ENCODE data around the gene LRP1. TPM values are rescaled to one million over a fixed set of nuclear protein-coding genes. Genes with fewer than 3 reads are reported as not detected.

LRP1 gene
- total RNA-seq, 2 experiments from 2014 or later: 6.6 to 8.5 TPM

DNA sequence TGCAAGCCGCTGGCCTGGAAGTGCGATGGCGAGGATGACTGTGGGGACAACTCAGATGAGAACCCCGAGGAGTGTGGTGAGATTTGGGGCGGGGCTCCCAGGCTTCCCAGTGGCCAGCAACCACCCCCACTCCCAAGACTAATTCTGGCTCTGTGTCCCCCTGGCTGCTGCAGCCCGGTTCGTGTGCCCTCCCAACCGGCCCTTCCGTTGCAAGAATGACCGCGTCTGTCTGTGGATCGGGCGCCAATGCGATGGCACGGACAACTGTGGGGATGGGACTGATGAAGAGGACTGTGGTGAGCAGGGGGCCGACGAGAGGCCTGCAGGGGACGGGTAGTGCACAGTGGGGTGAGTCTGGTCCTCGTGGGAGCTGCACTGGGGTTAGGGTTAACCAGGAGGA lies 76.2 kb downstream of the LRP1 start:
- DNase-seq (no peak), ATAC-seq (ENCODE audit: poor library complexity) (no peak)
- H3K4me3 ChIP-seq (ENCODE audit: low read length): no peak overlapping the region
- H3K27me3 Mint-ChIP-seq: no peaks in the 10 kb centered on the region
- intact Hi-C loops (cut with DNase I, micrococcal nuclease): no loop called here
- H3K27me3 ChIP-seq (ENCODE audit: control insufficient read depth in 1 of 2, insufficient read depth in 2 of 2, low read length in 2 of 2): no peaks in the 10 kb centered on the region
- H3K4me1 Mint-ChIP-seq (ENCODE audit: low read depth): no peaks in the 10 kb centered on the region
- H3K36me3 Mint-ChIP-seq (ENCODE audit: low read depth): peaks cover 10% of the 10 kb centered on the region
- ChIA-PET POLR2A (no interaction called here), CTCF (no interaction called here)
- no peaks in the 10 kb centered on the region for H3K36me3 ChIP-seq (ENCODE audit: insufficient read depth, low read length)
- no peaks in the 10 kb centered on the region for H3K9me3 ChIP-seq (ENCODE audit: control insufficient read depth in 1 of 2, insufficient read depth in 1 of 2, low read length in 2 of 2)
- H3K9me3 Mint-ChIP-seq: no peaks in the 10 kb centered on the region
- H3K27ac Mint-ChIP-seq: no peak overlapping the region
- H3K27ac ChIP-seq (ENCODE audit: low read depth in 1 of 2, low read length in 2 of 2): no peak overlapping the region
- H3K4me1 ChIP-seq (ENCODE audit: insufficient read depth, low read length): no peaks in the 10 kb centered on the region
- TF ChIP-seq, protein P1, sequence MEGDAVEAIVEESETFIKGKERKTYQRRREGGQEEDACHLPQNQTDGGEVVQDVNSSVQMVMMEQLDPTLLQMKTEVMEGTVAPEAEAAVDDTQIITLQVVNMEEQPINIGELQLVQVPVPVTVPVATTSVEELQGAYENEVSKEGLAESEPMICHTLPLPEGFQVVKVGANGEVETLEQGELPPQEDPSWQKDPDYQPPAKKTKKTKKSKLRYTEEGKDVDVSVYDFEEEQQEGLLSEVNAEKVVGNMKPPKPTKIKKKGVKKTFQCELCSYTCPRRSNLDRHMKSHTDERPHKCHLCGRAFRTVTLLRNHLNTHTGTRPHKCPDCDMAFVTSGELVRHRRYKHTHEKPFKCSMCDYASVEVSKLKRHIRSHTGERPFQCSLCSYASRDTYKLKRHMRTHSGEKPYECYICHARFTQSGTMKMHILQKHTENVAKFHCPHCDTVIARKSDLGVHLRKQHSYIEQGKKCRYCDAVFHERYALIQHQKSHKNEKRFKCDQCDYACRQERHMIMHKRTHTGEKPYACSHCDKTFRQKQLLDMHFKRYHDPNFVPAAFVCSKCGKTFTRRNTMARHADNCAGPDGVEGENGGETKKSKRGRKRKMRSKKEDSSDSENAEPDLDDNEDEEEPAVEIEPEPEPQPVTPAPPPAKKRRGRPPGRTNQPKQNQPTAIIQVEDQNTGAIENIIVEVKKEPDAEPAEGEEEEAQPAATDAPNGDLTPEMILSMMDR (IDR thresholded peaks at IDR 0.05): no peak
- no peak overlapping the region for H3K4me3 Mint-ChIP-seq

DNA sequence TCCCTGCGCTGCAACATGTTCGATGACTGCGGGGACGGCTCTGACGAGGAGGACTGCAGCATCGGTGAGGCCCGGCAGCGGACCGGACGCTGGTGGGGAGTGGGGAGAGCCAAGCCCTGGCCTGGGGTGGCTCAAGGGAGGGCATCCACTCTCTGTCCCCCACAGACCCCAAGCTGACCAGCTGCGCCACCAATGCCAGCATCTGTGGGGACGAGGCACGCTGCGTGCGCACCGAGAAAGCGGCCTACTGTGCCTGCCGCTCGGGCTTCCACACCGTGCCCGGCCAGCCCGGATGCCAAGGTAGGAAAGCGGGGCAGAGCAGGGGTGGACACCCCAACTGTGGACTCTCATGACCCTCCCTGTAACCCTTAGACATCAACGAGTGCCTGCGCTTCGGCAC lies 76.9 kb downstream of the LRP1 start:
- Histone ChIP-seq H3K4me3 (ENCODE audit: low read length) (no peak overlapping the region), H3K27me3 (ENCODE audit: control insufficient read depth in 1 of 2, insufficient read depth in 2 of 2, low read length in 2 of 2) (no peaks in the 10 kb centered on the region), H3K4me1 (ENCODE audit: insufficient read depth, low read length) (no peaks in the 10 kb centered on the region), H3K27ac (ENCODE audit: low read depth in 1 of 2, low read length in 2 of 2) (no peak overlapping the region), H3K9me3 (ENCODE audit: control insufficient read depth in 1 of 2, insufficient read depth in 1 of 2, low read length in 2 of 2) (no peaks in the 10 kb centered on the region), H3K36me3 (ENCODE audit: insufficient read depth, low read length) (no peaks in the 10 kb centered on the region)
- Mint-ChIP-seq H3K27me3 (no peaks in the 10 kb centered on the region), H3K4me1 (ENCODE audit: low read depth) (no peaks in the 10 kb centered on the region), H3K4me3 (no peak overlapping the region), H3K36me3 (ENCODE audit: low read depth) (peaks cover 10% of the 10 kb centered on the region), H3K27ac (no peak overlapping the region), H3K9me3 (no peaks in the 10 kb centered on the region)
- ChIA-PET CTCF (no interaction called here), POLR2A (no interaction called here)
- no peak for ATAC-seq (ENCODE audit: poor library complexity)
- DNase-seq: no peak
- TF ChIP-seq, protein P1 (IDR thresholded peaks at IDR 0.05): no peak
- intact Hi-C loops (cut with DNase I, micrococcal nuclease): no loop called here

DNA sequence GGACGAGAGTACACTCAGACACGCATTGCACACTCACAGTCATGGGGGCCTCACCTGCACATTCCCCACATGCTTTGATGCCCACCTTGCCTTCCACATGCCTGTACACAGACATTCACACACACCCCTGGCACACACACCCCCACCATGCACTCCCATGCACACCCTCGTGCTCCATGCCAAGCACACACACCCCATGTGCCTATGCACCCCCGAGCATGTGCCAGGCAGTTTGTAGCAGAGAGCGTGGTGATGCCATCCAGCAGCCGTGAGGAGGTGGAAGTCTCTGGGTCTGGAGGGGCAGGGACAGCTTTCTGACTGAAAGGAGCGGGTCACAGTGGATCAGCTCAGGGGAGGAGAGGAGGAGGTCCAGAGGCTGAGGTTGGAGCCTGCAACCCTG lies 77.6 kb downstream of the LRP1 start:
- Histone ChIP-seq H3K27me3 (ENCODE audit: control insufficient read depth in 1 of 2, insufficient read depth in 2 of 2, low read length in 2 of 2) (no peaks in the 10 kb centered on the region), H3K36me3 (ENCODE audit: insufficient read depth, low read length) (no peaks in the 10 kb centered on the region), H3K4me3 (ENCODE audit: low read length) (no peak overlapping the region), H3K9me3 (ENCODE audit: control insufficient read depth in 1 of 2, insufficient read depth in 1 of 2, low read length in 2 of 2) (no peaks in the 10 kb centered on the region), H3K4me1 (ENCODE audit: insufficient read depth, low read length) (no peaks in the 10 kb centered on the region), H3K27ac (ENCODE audit: low read depth in 1 of 2, low read length in 2 of 2) (no peak overlapping the region)
- Mint-ChIP-seq H3K9me3 (no peaks in the 10 kb centered on the region), H3K4me1 (ENCODE audit: low read depth) (no peaks in the 10 kb centered on the region), H3K27ac (no peak overlapping the region), H3K4me3 (no peak overlapping the region), H3K27me3 (no peaks in the 10 kb centered on the region), H3K36me3 (ENCODE audit: low read depth) (peaks cover 10% of the 10 kb centered on the region)
- DNase-seq (no peak), ATAC-seq (ENCODE audit: poor library complexity) (no peak)
- CTCF ChIA-PET: no interaction called here
- POLR2A ChIA-PET: no interaction called here
- intact Hi-C loops (cut with DNase I, micrococcal nuclease): no loop called here
- TF ChIP-seq, protein P1 (IDR thresholded peaks at IDR 0.05): no peak

Data from CD4-positive, alpha-beta T cell (primary cell).